Psoas muscle (tissue), 8 donors: ENCODE data around the gene PTHLH. TPM values are rescaled to one million over a fixed set of nuclear protein-coding genes. Genes with fewer than 3 reads are reported as not detected.

Experiments
- ATAC-seq, 4 donors: fragments of 200-7000 bp; cut with Tn5 transposase; one replicate each; pipeline ENCODE4 v1.9.1; 2020; ENCODE audit warnings: moderate library complexity in 3 of 4, mild to moderate bottlenecking in 2 of 4
- DNase-seq, 2 donors: peaks; one replicate each; pipeline ENCODE4 v3.0.0-alpha.2; 2020
- H3K27ac ChIP-seq: fragments of 200-600 bp; one replicate; pipeline ENCODE4 v1.8.0; 2022
- H3K27me3 ChIP-seq, 3 donors: fragments of 200-600 bp in 1 of 3; one replicate each; pipeline versions ENCODE4 v1.6.1 to v1.8.0; 2013 to 2022; ENCODE audit warnings: low read length in 2 of 3, mild to moderate bottlenecking in 2 of 3, moderate library complexity in 1 of 3; ENCODE audit not compliant: insufficient read depth in 3 of 3
- H3K36me3 ChIP-seq, 2 donors: fragments of 200-600 bp in 1 of 2; one replicate each; pipeline versions ENCODE4 v1.6.1 to v1.8.0; 2013 to 2022; ENCODE audit warnings: low read depth in 1 of 2, mild to moderate bottlenecking in 1 of 2, moderate library complexity in 1 of 2; ENCODE audit not compliant: insufficient read depth in 1 of 2
- H3K4me1 ChIP-seq: fragments of 200-600 bp; one replicate; pipeline ENCODE4 v1.8.0; 2022
- H3K4me3 ChIP-seq: fragments of 200-600 bp; one replicate; pipeline ENCODE4 v1.8.0; 2022; ENCODE audit warnings: mild to moderate bottlenecking
- H3K9me3 ChIP-seq: fragments of 200-600 bp; one replicate; pipeline ENCODE4 v1.8.0; 2022
- CTCF ChIP-seq: fragments of 200-600 bp; IDR thresholded peaks from one replicate; pipeline ENCODE4 v1.8.0; 2022; ENCODE audit warnings: antibody characterized with exemption
- whole genome bisulfite sequencing, 3 donors: extraction: QIAGEN DNeasy Blood & Tissue Kit; methylation state at CpG; one replicate each; pipeline versions ENCODE4 v1.1.6 to v1.1.7; 2013; 5-methylcytosine and 5-hydroxymethylcytosine counted together
- intact Hi-C, 2 donors: fragments of 100-400 bp; cut with DNase I; formaldehyde crosslinking; loops; one replicate each; pipeline versions ENCODE4 v1.11.0 to v1.14.2; 2022
- polyA plus RNA-seq, 3 donors: library from polyadenylated mRNA; stranded (reverse); fragments of 200-250 nt; gene quantifications; one replicate each; pipeline ENCODE4 v1.2.3, GENCODE V29; 2013
- total RNA-seq, 4 donors: library from RNA; stranded (reverse); fragmentation: NEBNext Ultra II Directional in 2 of 4; extraction: Animal tissue kit (Norgen Biotek cat#: 25700) in 2 of 4; gene quantifications; one replicate each; pipeline versions ENCODE4 v1.2.1 to v1.2.4, GENCODE V29; 2021 to 2023
- donor health status: healthy with polysubstance abuse.
- donor health status: DM: no; HTN: no; CAD: no; lungs with moderate emphysema.
- donor health status: Bipolar disorder and iron deficiency.
- donor health status: healthy.
- donor health status: DM: yes; HTN: yes; CAD: no.
- donor health status: DM: no; HTN: no; CAD: no.
- donor health status: DM: no; HTN: no; CAD: no.
- donor health status: DM: yes; HTN: yes; CAD: no.

PTHLH gene
- total and polyA plus RNA-seq, 7 donors: 0.08 to 0.54 (median 0.25) TPM; not detected in 3

- peaks cover 2 to 74% (median 18%) of the 10 kb centered on the region in 3 donors for H3K27me3 ChIP-seq
- no peak overlapping the region for H3K27ac ChIP-seq
- no peaks in the 10 kb centered on the region for H3K9me3 ChIP-seq
- DNase-seq: no peak
- H3K36me3 ChIP-seq: no peaks in the 10 kb centered on the region
- intact Hi-C loops: no loop called here
- 49 to 68% (median 63%) methylated on average over 2 of the region's 2 CpGs for WGBS, 3 donors
- H3K4me1 ChIP-seq: peaks cover 12% of the 10 kb centered on the region
- ATAC-seq: peak in 1 of 4 donors; percentile 37
- TF ChIP-seq CTCF: no peak
- H3K4me3 ChIP-seq: no peak overlapping the region
Measured at GRCh38 chr12:27966870-27967269, 5.7 kb downstream of the PTHLH start.

- no peak for TF ChIP-seq CTCF
- WGBS, 3 donors: 66 to 77% (median 71%) methylated on average over 2 of the region's 2 CpGs
- H3K27ac ChIP-seq: no peak overlapping the region
- ATAC-seq (no peak), DNase-seq (no peak)
- no peaks in the 10 kb centered on the region for H3K9me3 ChIP-seq
- H3K27me3 ChIP-seq: peaks cover 2 to 65% (median 18%) of the 10 kb centered on the region in 3 donors
- H3K36me3 ChIP-seq: no peaks in the 10 kb centered on the region
- intact Hi-C loops: no loop called here
- peaks cover 12% of the 10 kb centered on the region for H3K4me1 ChIP-seq
- no peak overlapping the region for H3K4me3 ChIP-seq
Measured at GRCh38 chr12:27965966-27966365, 6.6 kb downstream of the PTHLH start.

GRCh38 chr12:27965411-27965810 lies 7.1 kb downstream of the PTHLH start:
- ATAC-seq (no peak), DNase-seq (no peak)
- 0 to 34% (median 29%) methylated on average over 1 of the region's 1 CpG for WGBS, 3 donors
- H3K9me3 ChIP-seq: no peaks in the 10 kb centered on the region
- H3K4me3 ChIP-seq: no peak overlapping the region
- H3K27me3 ChIP-seq: peaks cover 2 to 60% (median 15%) of the 10 kb centered on the region in 3 donors
- H3K4me1 ChIP-seq: peaks cover 12% of the 10 kb centered on the region
- no peak overlapping the region for H3K27ac ChIP-seq
- no peak for TF ChIP-seq CTCF
- no peaks in the 10 kb centered on the region for H3K36me3 ChIP-seq
- intact Hi-C loops: no loop called here

GRCh38 chr12:27964123-27964522 lies 8.4 kb downstream of the PTHLH start:
- H3K4me3 ChIP-seq: no peak overlapping the region
- peaks cover 2 to 49% (median 7%) of the 10 kb centered on the region in 3 donors for H3K27me3 ChIP-seq
- H3K36me3 ChIP-seq: no peaks in the 10 kb centered on the region
- DNase-seq (no peak), ATAC-seq (no peak)
- no peaks in the 10 kb centered on the region for H3K9me3 ChIP-seq
- H3K4me1 ChIP-seq: peaks cover 4% of the 10 kb centered on the region
- TF ChIP-seq CTCF: no peak
- no peak overlapping the region for H3K27ac ChIP-seq
- intact Hi-C loops: no loop called here
- 76 to 82% (median 76%) methylated on average over 4 of the region's 4 CpGs for WGBS, 3 donors

GRCh38 chr12:27960821-27961220 lies 11.7 kb downstream of the PTHLH start:
- DNase-seq: no peak
- Histone ChIP-seq H3K27ac (no peak overlapping the region), H3K9me3 (no peaks in the 10 kb centered on the region), H3K27me3 (peaks cover 0 to 18% (median 2%) of the 10 kb centered on the region in 3 donors), H3K36me3 (no peaks in the 10 kb centered on the region), H3K4me1 (no peaks in the 10 kb centered on the region), H3K4me3 (no peak overlapping the region)
- 88 to 98% (median 93%) methylated on average over 3 of the region's 3 CpGs for WGBS, 3 donors
- intact Hi-C loops: no loop called here
- no peak for ATAC-seq
- no peak for TF ChIP-seq CTCF
